ENCODE data around the gene SLC9A9.

DNA sequence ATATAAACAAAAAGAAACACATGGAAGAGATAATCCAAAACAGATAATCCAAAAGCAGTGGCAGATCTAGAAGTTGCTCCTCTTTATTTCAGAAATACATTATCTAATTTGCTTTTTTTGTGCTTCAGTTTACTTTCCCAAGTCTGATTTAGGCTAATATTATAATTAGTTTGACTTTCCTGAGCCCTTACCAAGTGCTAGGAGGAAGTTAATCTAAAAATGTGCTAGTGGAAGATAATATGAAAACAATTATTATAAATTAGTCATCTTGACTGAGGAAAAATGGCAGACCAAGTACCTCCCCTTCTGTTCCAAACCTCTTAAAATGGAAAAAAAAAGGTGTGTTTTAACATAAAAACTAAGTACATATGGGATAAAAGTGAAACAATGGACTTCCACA, 17.5 kb downstream of the SLC9A9 start:
- TF ChIP-seq, protein P1, sequence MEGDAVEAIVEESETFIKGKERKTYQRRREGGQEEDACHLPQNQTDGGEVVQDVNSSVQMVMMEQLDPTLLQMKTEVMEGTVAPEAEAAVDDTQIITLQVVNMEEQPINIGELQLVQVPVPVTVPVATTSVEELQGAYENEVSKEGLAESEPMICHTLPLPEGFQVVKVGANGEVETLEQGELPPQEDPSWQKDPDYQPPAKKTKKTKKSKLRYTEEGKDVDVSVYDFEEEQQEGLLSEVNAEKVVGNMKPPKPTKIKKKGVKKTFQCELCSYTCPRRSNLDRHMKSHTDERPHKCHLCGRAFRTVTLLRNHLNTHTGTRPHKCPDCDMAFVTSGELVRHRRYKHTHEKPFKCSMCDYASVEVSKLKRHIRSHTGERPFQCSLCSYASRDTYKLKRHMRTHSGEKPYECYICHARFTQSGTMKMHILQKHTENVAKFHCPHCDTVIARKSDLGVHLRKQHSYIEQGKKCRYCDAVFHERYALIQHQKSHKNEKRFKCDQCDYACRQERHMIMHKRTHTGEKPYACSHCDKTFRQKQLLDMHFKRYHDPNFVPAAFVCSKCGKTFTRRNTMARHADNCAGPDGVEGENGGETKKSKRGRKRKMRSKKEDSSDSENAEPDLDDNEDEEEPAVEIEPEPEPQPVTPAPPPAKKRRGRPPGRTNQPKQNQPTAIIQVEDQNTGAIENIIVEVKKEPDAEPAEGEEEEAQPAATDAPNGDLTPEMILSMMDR (IDR thresholded peaks at IDR 0.05): no peak
- TF ChIP-seq POLR2A (IDR thresholded peaks at IDR 0.05): no peak
